ENCODE results near the gene ZNF644. TPM values are rescaled to one million over a fixed set of nuclear protein-coding genes. Genes with fewer than 3 reads are reported as not detected.
"Not testable (repeated sequence)": the region's sequence is repeated elsewhere in the genome, so short reads cannot be mapped to it uniquely, and the experiment has no call there.

The ZNF644 gene
- 10 to 100 TPM; 36.8 to 46.0 TPM for total RNA-seq

GRCh38 chr1:91021686-91022517 lies at the start of gene ZNF644:
ZNF644 (minus strand) TSS chr1:91022035; CDS start chr1:90982353, 39,682 bp downstream.
- CTCF ChIA-PET = interaction anchor here (0.6 to 1.3 kb wide), 3 partner anchors 143 to 1580 kb away, joined by 3 read pairs; no protein-coding TSS in a partner anchor
- intact Hi-C loops (cut with DNase I, micrococcal nuclease) = loop anchor here (1.0 to 10.0 kb wide), 11 partner anchors 103 to 1453 kb away; partner anchors contain the start of genes GLMN (in 1 of the 2), RPAP2 (in 1 of the 2) and ZNF326 (in 1 of the 2)
- Mint-ChIP-seq H3K4me1 (peaks cover 62% of the 10 kb centered on the region), H3K9me3 (ENCODE audit: low read depth) (no peaks in the 10 kb centered on the region), H3K36me3 (ENCODE audit: low read depth) (peaks cover 29% of the 10 kb centered on the region), H3K27me3 (no peaks in the 10 kb centered on the region), H3K27ac (peak within 1 kb of the TSS; percentile 97), H3K4me3 (peak within 1 kb of the TSS; percentile 94)
- POLR2A ChIA-PET = interaction anchor here (0.6 to 1.0 kb wide), 3 partner anchors 10 to 120 kb away, joined by 3 to 6 read pairs (median 3); no protein-coding TSS in a partner anchor
- ATAC-seq (peak; percentile 90), DNase-seq (peak; percentile 95)

- Mint-ChIP-seq H3K27ac (no peak overlapping the region), H3K9me3 (ENCODE audit: low read depth) (no peaks in the 10 kb centered on the region), H3K4me1 (no peaks in the 10 kb centered on the region), H3K36me3 (ENCODE audit: low read depth) (no peaks in the 10 kb centered on the region), H3K27me3 (peaks cover 14% of the 10 kb centered on the region), H3K4me3 (no peak overlapping the region)
- no peak for DNase-seq
- ChIA-PET CTCF (interaction anchor here (1.0 to 1.5 kb wide), 2 partner anchors 94 to 97 kb away, joined by 3 to 4 read pairs; no protein-coding TSS in a partner anchor), POLR2A (no interaction called here)
- intact Hi-C loops (cut with DNase I, micrococcal nuclease) = no loop called here
- no peak for ATAC-seq
Observed at GRCh38 chr1:91070298-91070697, 48.5 kb upstream of the ZNF644 start.

- intact Hi-C loops (cut with DNase I, micrococcal nuclease) = no loop called here
- ChIA-PET POLR2A (no interaction called here), CTCF (no interaction called here)
Observed at GRCh38 chr1:91066538-91066937, 44.7 kb upstream of the ZNF644 start.

GRCh38 chr1:91065337-91065736 lies 43.5 kb upstream of the ZNF644 start:
- peaks cover 9% of the 10 kb centered on the region for H3K9me3 Mint-ChIP-seq (ENCODE audit: low read depth)
- H3K27me3 Mint-ChIP-seq = peaks cover 14% of the 10 kb centered on the region
- no peak for DNase-seq
- intact Hi-C loops (cut with DNase I, micrococcal nuclease) = no loop called here
- ATAC-seq = no peak
- peaks cover 3% of the 10 kb centered on the region for H3K36me3 Mint-ChIP-seq (ENCODE audit: low read depth)
- no peak overlapping the region for H3K27ac Mint-ChIP-seq
- ChIA-PET CTCF (interaction anchor here (1.1 kb wide), 1 partner anchor 23 kb away, joined by 3 read pairs; no protein-coding TSS in a partner anchor), POLR2A (no interaction called here)
- H3K4me3 Mint-ChIP-seq = no peak overlapping the region
- peaks cover 2% of the 10 kb centered on the region for H3K4me1 Mint-ChIP-seq

More at GRCh38 chr1:91066538-91066937, 44.7 kb upstream of the ZNF644 start:
- H3K9me3 Mint-ChIP-seq (ENCODE audit: low read depth) = peaks cover 5% of the 10 kb centered on the region
- H3K36me3 Mint-ChIP-seq (ENCODE audit: low read depth) = peaks cover 3% of the 10 kb centered on the region
- H3K27ac Mint-ChIP-seq = no peak overlapping the region
- peaks cover 2% of the 10 kb centered on the region for H3K4me1 Mint-ChIP-seq
- ATAC-seq (no peak), DNase-seq (no peak)
- peaks cover 18% of the 10 kb centered on the region for H3K27me3 Mint-ChIP-seq
- no peak overlapping the region for H3K4me3 Mint-ChIP-seq

GRCh38 chr1:91063403-91063802 lies 41.6 kb upstream of the ZNF644 start:
- intact Hi-C loops (cut with DNase I, micrococcal nuclease); CTCF ChIA-PET; H3K4me3 Mint-ChIP-seq; ATAC-seq; H3K27ac Mint-ChIP-seq; H3K9me3 Mint-ChIP-seq (ENCODE audit: low read depth); H3K36me3 Mint-ChIP-seq (ENCODE audit: low read depth); POLR2A ChIA-PET; H3K4me1 Mint-ChIP-seq: not testable (repeated sequence)
- peaks cover 13% of the 10 kb centered on the region for H3K27me3 Mint-ChIP-seq
- DNase-seq = peak; percentile 9

- Mint-ChIP-seq H3K4me1 (peaks cover 2% of the 10 kb centered on the region), H3K4me3 (no peak overlapping the region), H3K9me3 (ENCODE audit: low read depth) (peaks cover 9% of the 10 kb centered on the region), H3K27ac (no peak overlapping the region), H3K36me3 (ENCODE audit: low read depth) (peaks cover 2% of the 10 kb centered on the region), H3K27me3 (peaks cover 12% of the 10 kb centered on the region)
- no peak for ATAC-seq
- ChIA-PET POLR2A (no interaction called here), CTCF (no interaction called here)
- intact Hi-C loops (cut with DNase I, micrococcal nuclease) = no loop called here
- DNase-seq = no peak
Observed at GRCh38 chr1:91059157-91059556, 37.3 kb upstream of the ZNF644 start.

- no peak overlapping the region for H3K27ac Mint-ChIP-seq
- no peak for DNase-seq
- peaks cover 5% of the 10 kb centered on the region for H3K9me3 Mint-ChIP-seq (ENCODE audit: low read depth)
- ChIA-PET POLR2A (no interaction called here), CTCF (no interaction called here)
- H3K4me1 Mint-ChIP-seq = no peaks in the 10 kb centered on the region
- H3K27me3 Mint-ChIP-seq = peaks cover 12% of the 10 kb centered on the region
- no peak for ATAC-seq
- H3K36me3 Mint-ChIP-seq (ENCODE audit: low read depth) = no peaks in the 10 kb centered on the region
- H3K4me3 Mint-ChIP-seq = no peak overlapping the region
- intact Hi-C loops (cut with DNase I, micrococcal nuclease) = no loop called here
Observed at GRCh38 chr1:91057784-91058183, 35.9 kb upstream of the ZNF644 start.

- Mint-ChIP-seq H3K27me3 (peaks cover 3% of the 10 kb centered on the region), H3K36me3 (ENCODE audit: low read depth) (no peaks in the 10 kb centered on the region), H3K4me1 (no peaks in the 10 kb centered on the region), H3K4me3 (no peak overlapping the region), H3K27ac (no peak overlapping the region), H3K9me3 (ENCODE audit: low read depth) (no peaks in the 10 kb centered on the region)
- intact Hi-C loops (cut with DNase I, micrococcal nuclease) = no loop called here
- ATAC-seq (no peak), DNase-seq (no peak)
- ChIA-PET CTCF (no interaction called here), POLR2A (no interaction called here)
Observed at GRCh38 chr1:91054780-91055481, 33.1 kb upstream of the ZNF644 start.

GRCh38 chr1:91053630-91054029 lies 31.8 kb upstream of the ZNF644 start:
- intact Hi-C loops (cut with DNase I, micrococcal nuclease) = no loop called here
- CTCF ChIA-PET = interaction anchor here (0.7 kb wide), 1 partner anchor 977 kb away, joined by 4 read pairs; no protein-coding TSS in a partner anchor
- no peak overlapping the region for H3K4me3 Mint-ChIP-seq
- H3K36me3 Mint-ChIP-seq (ENCODE audit: low read depth) = no peaks in the 10 kb centered on the region
- no peak for ATAC-seq
- DNase-seq = no peak
- POLR2A ChIA-PET = no interaction called here
- H3K27me3 Mint-ChIP-seq = peaks cover 3% of the 10 kb centered on the region
- H3K9me3 Mint-ChIP-seq (ENCODE audit: low read depth) = no peaks in the 10 kb centered on the region
- H3K4me1 Mint-ChIP-seq = no peaks in the 10 kb centered on the region
- H3K27ac Mint-ChIP-seq = no peak overlapping the region

GRCh38 chr1:91049551-91049950 lies 27.7 kb upstream of the ZNF644 start:
- intact Hi-C loops (cut with DNase I, micrococcal nuclease); POLR2A ChIA-PET; H3K4me1 Mint-ChIP-seq; CTCF ChIA-PET; ATAC-seq; H3K36me3 Mint-ChIP-seq (ENCODE audit: low read depth); H3K4me3 Mint-ChIP-seq; H3K27ac Mint-ChIP-seq; H3K9me3 Mint-ChIP-seq (ENCODE audit: low read depth); H3K27me3 Mint-ChIP-seq; DNase-seq: not testable (repeated sequence)

GRCh38 chr1:91046766-91047165 lies 24.9 kb upstream of the ZNF644 start:
- CTCF ChIA-PET = no interaction called here
- Mint-ChIP-seq H3K27me3 (no peaks in the 10 kb centered on the region), H3K36me3 (ENCODE audit: low read depth) (no peaks in the 10 kb centered on the region), H3K9me3 (ENCODE audit: low read depth) (peaks cover 2% of the 10 kb centered on the region), H3K27ac (no peak overlapping the region), H3K4me3 (no peak overlapping the region), H3K4me1 (no peaks in the 10 kb centered on the region)
- POLR2A ChIA-PET = interaction anchor here (0.7 kb wide), 1 partner anchor 222 kb away, joined by 5 read pairs; no protein-coding TSS in a partner anchor
- intact Hi-C loops (cut with DNase I, micrococcal nuclease) = no loop called here
- ATAC-seq (no peak), DNase-seq (no peak)
